Activated T-helper 1 cell treated with anti-CD3 and anti-CD28 coated beads, Interleukin-2, amount 50 U/mL, for 16 hours (primary cell): ENCODE data around the gene CACTIN.
"Not testable (repeated sequence)": the region's sequence is repeated elsewhere in the genome, so short reads cannot be mapped to it uniquely, and the experiment has no call there.

Experiments used
- DNase-seq, 2 donors: peaks; one replicate each; pipeline ENCODE4 v3.0.0-alpha.2; 2020; ENCODE audit warnings: low read depth in 1 of 2, low spot score in 1 of 2

The CACTIN gene

GRCh38 chr19:3626473-3627350, at the start of gene CACTIN:
TSS of gene CACTIN (minus strand) at chr19:3626790. CDS start at chr19:3626762, 28 bp downstream.
- DNase-seq = peak; percentile 96

GRCh38 chr19:3674784-3675543, 48.4 kb upstream of the CACTIN start:
- no peak for DNase-seq

- DNase-seq = no peak
These were observed 47.2 kb upstream of the CACTIN start for GRCh38 chr19:3673506-3674439.

- DNase-seq = no peak
These were observed 46.4 kb upstream of the CACTIN start for GRCh38 chr19:3672993-3673392.

GRCh38 chr19:3672575-3672948, 46.0 kb upstream of the CACTIN start:
- DNase-seq = no peak

- DNase-seq = no peak
These were observed 45.3 kb upstream of the CACTIN start for GRCh38 chr19:3671680-3672574.

- no peak for DNase-seq
These were observed 44.4 kb upstream of the CACTIN start for GRCh38 chr19:3670796-3671679.

- no peak for DNase-seq
These were observed 43.6 kb upstream of the CACTIN start for GRCh38 chr19:3669947-3670795.

GRCh38 chr19:3669082-3669946, 42.7 kb upstream of the CACTIN start:
- no peak for DNase-seq

GRCh38 chr19:3668331-3669081, 41.9 kb upstream of the CACTIN start:
- no peak for DNase-seq

- DNase-seq = no peak
These were observed 41.2 kb upstream of the CACTIN start for GRCh38 chr19:3667766-3668165.

GRCh38 chr19:3667037-3667638, 40.5 kb upstream of the CACTIN start:
- no peak for DNase-seq

- not testable (repeated sequence) for DNase-seq
These were observed 39.9 kb upstream of the CACTIN start for GRCh38 chr19:3666545-3666856.

GRCh38 chr19:3665681-3666544, 39.3 kb upstream of the CACTIN start:
- DNase-seq = peak; percentile 69 to 77

GRCh38 chr19:3664879-3665642, 38.5 kb upstream of the CACTIN start:
- DNase-seq = no peak
